Stimulated activated CD8-positive, alpha-beta memory T cell treated with anti-CD3 and anti-CD28 coated beads, Interleukin-4, amount 100 ng/mL, for 1 hour (primary cell): ENCODE measurements around the gene ACVR2B.

Source experiments
- DNase-seq, 2 donors: peaks; one replicate each; pipeline ENCODE4 v3.0.0-alpha.2; 2020; ENCODE audit warnings: low read depth in 2 of 2, low spot score in 1 of 2

Gene ACVR2B

DNA sequence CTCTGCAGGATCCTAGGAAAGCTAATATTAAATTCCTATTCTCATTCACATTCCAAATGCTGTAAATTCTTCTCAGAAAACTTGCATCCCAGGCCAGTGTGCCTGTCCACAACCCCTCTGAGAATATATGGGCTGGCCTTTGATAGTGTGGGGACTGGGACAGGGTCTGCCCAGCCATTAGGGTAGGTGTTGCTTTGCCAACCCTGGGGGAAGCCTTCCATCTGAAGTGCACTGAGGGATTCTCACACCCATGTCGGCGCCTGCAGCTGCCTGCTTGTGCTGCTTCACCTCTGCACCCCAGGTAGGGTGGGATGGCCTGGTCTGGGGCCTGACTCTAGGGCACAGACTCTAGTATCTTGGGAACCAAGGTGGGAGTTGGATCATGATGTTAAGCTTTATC, 27.2 kb downstream of the ACVR2B start:
- no peak for DNase-seq

DNA sequence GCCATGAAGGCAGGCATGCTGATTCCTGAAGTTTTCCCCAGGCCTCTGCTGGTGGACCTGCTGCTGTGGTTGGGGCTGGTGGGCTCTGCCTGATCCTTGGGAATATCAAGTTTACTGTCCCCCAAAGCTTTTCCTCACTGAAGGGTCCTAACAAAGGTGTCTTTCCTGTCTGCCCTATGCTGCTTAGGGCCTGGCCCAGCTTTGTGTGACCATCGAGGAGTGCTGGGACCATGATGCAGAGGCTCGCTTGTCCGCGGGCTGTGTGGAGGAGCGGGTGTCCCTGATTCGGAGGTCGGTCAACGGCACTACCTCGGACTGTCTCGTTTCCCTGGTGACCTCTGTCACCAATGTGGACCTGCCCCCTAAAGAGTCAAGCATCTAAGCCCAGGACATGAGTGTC, 29.3 kb downstream of the ACVR2B start:
- no peak for DNase-seq

DNA sequence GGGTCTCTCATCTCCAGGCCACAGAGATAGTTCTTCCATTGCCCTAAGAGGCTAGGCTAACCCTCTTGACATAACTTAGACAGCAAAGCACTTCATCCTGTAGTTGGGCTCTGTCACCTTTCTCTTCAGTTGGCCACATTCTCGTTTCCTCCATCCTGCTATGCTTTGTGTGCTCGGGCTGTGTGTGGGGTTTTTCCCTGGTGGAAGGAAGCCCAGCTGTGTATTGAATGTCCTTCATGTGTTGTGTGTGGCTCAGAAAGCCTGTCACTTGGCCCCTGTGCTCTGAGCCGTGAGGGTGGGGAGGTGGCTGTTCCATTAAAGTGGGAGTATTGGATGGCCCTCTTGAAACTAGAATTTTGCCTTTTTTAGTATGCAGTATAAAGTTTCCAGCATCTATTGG, 33.6 kb downstream of the ACVR2B start:
- no peak for DNase-seq

DNA sequence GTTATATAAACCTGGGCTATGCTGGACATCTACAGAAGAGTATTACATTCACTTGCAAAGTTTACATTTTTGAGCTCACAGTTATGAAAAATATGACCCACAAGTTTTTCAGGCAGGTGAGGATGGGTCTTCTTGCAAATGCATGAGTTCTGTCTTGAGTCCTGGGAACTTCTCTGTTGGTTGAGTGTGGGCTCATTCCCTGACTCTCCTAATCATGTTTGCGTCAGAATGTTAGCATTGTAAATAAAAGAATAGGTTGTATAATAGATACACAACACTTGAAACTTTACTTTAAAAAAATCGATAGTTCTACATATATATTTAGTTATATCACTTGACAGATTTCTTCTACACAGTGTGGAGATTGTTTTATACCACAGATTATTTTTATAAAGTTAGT, 35.3 kb downstream of the ACVR2B start:
- no peak for DNase-seq

DNA sequence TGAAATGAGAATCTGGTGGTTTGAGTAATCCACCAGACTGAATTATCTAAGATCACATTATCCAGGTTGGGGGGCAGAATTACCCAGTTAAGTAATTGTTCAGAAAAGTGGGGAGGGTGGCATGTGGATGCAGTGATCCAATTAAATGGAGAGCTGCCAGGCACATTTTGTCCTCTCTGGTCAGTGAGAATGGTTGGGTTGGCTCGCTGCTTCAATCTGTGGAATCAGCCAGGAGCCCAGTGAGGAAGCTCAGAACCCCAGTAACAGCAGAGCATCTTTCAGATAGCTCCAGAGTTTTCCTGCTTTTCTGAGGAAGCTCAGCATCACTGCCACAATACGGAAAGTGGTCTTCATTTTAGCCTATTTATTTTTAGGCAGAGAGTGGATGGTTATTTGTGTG, 36.1 kb downstream of the ACVR2B start:
- no peak for DNase-seq

DNA sequence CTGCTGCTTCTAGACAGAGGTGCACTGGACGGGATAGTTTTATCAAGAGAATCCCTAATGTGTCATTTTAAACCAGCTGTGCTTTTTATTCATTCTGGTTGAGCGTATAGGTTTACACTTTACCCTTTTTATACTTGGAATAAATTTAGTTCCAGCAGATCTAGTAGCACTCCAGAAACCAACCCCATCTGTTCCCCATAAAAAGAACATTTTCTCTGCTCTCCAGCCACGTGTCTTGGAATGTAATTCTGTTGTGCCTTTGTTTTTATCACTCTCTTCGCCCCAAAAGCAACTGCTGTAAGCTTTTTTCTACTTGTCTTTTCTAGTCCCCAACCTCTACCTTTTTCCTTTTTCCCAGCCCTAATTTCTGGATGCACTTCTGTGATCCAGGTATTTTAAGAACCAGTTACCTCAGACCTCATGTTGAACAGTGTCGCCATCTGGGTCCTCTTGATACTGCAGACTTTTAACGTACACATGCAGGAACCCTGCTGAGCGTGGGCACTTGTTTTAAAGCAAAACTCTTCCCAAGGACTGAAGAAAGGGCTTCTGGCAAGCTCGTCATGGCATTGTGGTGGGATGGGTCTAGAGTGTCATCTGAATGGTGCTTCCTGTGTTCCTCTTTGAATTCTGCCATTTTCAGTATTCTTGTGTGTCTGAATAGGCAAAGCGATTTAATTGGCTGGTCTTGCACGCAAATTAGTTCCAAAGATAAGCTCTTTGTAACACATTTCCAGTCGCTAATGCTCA, 36.8 kb downstream of the ACVR2B start:
- DNase-seq: no peak

DNA sequence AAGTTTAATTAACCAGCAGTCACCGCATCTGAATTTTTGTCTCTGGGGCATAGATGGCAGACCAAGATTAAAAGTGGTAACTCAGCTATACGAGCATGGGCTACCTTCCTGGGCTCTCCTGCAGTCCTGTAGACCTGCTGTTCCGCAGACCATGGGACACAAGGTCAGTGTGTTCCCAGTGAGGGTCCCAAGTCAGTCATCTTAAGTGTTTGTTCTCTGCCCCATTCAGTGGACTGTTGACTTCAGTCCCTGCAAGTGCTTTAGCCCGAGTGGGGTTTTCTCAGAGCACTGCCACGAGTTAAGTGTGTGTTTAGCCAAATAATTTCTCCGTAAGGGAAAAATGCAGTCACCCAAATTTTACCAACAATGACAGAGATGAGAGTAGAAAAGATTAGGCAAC, 37.5 kb downstream of the ACVR2B start:
- DNase-seq: no peak

DNA sequence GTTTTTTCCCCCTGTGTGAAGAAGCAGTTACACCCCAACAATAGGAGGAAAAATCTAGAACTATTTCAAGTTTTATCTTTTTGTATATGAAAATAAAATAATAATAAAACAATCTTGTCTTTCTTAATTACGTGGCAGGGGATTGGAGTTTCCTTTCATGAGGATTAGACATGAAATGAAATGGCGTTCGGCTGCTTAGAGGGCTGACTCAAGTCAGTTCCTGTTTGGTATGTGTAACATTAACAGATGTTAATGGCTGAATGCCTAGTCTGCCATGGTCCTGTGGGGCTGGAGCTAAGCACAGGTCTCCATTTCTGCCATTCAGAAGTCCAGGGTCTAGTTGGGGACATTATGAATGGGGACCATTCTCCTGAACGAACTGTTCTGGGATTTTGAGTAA, 39.3 kb downstream of the ACVR2B start:
- DNase-seq: no peak

DNA sequence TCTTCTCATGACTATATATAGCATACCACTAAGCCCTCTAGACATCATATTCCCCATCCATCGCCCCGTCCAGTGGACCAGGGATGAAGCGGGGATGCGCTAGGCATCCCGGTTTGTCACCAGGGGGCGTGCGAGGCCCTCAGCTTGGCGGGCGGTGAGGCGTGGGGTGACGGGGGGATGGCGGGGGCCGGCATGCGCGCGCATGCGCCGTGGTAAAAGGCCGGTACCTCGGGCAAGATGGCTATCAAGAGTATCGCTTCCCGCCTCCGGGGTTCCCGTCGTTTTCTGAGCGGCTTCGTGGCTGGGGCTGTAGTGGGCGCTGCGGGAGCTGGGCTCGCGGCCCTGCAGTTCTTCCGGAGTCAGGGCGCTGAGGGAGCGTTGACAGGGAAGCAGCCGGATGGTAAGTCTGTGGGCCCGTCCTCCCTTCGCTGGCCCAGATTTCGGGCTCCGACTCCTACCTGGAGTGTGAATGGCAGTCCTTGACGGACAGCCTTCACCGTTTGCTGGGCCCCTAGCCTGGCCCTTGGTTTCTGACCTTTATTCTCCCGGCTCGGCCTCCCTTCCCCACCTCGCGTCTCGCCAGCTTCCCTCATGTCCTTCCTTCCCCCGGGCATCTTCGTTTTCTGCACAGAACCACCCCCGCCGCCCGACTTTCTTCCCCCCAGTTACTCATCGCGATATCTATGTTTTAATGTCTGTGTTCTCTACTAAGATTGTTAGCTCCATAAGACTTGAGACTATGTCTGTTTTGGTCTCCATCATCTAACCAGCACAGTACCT, 42.6 kb downstream of the ACVR2B start, which contains the start of gene EXOG:
Gene EXOG (plus strand): TSS at position 210 of the 780 bp plus-strand sequence. CDS start 28 bp downstream, at position 238.
- DNase-seq: peak; percentile 90 to 91

DNA sequence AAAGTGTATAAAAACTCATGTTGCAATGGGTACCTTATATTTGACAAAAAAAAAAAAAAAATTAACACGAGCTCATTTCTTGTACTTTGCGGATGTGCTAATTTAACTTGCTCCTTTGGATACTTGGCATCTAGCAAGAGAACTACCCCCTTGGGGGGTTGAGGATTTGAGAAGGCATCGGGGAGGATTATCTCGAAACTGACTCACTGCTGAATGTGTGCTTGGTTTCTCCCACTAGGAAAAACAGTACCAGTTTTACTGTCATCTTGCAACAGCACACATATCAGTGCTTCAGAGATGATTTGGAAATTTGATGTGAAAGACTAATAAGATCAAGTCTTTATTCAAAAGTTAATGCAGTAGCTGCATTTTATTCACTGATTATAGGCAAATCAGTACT, 43.3 kb downstream of the ACVR2B start:
- no peak for DNase-seq

DNA sequence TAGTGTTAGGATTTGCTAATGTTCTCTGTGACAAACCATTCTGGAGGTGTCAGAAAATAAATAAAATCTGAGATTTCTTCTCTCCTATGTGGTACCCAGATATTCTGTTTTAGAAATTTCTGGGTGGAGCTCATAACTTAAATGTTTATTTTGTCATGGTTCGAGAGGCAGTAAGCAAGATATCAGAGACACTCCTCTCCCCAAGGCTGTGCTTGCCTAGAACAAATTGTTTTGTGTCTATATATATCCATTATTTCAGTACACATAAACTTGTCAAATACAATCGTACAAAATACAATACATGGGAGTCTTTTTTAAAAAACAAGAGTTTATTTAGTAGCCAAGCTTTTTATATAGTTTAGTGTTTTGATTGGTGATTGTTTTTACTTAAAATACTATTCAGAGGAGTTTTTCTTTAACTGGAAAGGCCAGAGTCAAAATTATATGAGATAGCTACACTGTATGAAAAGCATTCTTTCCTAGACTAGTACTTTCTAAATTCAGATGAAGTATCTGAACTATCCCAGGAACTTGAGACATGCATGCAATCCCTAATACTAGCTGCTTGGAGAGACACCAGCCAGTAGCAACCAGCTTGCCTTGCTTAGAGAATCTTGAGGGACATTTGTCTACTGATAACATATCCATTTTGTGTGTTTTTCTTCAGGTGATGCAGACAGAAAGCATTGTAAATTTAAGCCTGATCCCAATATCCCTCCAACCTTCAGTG, 47.2 kb downstream of the ACVR2B start:
- DNase-seq: no peak

DNA sequence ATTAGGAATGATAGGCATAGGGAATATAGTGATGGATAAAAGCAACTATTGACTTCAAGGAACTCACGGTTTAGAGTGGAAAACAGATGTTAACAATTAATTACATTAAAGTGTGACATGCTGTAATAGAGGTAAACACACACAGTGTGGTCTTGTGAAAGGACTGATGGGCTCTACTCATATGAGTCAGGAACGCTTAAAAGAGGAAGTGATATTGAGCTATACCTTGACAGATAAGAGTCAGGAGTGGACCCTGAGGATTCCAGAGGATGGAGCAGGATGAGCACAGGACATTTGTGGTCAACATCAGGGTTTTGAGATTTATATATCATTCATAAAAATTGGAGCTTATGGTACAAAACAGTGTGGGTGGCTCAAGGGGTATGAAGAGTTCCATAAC, 53.4 kb downstream of the ACVR2B start:
- DNase-seq: no peak

DNA sequence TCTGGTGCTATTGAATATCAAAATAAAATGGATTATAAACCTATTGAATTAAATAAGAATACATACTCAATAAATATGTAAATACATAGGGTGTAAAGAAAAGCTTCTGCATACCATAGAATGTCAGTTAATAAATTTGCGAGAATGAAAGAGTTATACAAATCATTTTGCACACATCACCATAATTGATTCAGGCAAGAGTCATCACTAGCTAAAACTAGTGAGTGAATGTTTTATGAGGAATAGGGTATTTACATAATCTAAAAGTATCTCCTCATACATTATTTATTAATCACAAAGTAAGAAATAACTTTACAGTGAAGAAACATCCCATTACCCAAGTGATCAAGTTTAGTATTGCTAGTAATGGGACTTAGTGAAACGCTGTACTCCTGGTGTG, 56.0 kb downstream of the ACVR2B start:
- DNase-seq: no peak

DNA sequence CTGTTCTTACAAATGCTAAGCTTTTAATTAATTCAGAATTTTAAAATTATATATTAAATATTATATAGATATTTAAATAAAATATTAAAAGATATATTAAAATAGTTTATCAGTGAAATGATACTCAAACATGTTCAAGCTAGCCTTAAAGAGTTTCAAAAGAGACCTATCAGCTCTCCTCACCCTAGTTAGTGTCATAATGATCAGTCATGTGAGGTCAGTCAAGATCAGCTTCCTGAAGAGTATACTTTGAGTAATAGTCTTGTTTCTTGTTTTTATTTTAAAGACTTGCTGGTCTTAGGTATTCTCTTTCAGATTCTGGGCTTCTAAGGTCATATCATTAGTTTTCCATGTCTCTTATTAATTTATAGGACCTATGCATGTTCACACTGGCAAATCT, 56.9 kb downstream of the ACVR2B start:
- no peak for DNase-seq

DNA sequence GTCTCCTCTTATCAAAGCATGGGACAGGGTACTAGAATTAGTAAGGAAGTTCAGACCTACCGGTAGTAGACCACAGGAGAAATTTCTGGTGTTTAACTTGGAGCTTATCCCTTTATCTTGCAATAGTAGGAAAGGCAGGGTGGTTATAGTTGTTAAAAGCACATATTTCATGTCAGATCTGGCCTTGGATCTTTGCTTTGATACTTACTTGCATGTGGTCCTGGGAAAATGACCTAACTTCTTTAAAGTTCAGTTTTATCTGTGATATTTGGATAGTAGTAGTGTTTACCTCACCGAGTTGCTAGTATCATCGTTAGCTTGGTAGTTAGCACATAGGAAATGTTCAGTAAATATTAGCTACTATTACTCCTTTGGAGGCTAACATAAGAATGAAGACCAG, 57.9 kb downstream of the ACVR2B start:
- no peak for DNase-seq

DNA sequence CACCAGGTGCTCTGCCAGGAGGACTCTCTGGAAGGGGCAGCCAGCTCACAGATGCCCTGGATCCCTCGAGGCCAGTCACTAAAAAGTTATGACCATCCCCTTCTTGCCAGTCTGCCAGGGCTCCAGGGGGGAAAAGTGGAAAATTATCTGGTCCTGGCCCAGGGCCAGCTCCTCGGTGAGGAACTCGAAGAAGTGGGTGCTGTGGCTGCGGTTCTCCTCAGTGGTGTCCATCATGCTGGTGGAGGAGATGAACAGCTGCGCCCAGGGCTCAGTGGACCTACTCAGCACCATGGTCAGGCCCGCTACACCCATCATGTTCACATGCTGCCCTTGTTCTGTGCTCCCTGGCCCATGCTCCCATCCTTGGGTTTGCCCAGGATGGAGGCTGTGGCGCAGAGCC, 61.7 kb downstream of the ACVR2B start:
- no peak for DNase-seq

DNA sequence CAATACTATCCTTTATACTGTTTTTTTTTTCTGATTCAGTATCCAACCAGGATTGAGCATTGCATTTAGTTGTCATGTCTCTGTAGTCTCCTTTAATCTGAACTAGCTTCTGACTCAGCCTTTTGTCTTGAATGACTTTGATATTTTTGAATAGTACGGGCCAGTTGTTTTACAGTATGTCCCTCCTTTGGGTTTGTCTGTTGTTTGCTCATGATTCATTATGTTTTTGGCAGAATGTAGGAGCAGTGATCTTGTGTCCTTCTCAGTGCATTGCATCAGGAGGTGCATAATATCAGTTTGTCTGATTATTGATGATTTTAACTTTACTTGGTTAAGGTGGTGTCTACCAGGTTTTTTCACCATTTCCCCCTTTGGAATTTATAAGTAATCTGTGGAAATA, 63.0 kb downstream of the ACVR2B start:
- DNase-seq: no peak

DNA sequence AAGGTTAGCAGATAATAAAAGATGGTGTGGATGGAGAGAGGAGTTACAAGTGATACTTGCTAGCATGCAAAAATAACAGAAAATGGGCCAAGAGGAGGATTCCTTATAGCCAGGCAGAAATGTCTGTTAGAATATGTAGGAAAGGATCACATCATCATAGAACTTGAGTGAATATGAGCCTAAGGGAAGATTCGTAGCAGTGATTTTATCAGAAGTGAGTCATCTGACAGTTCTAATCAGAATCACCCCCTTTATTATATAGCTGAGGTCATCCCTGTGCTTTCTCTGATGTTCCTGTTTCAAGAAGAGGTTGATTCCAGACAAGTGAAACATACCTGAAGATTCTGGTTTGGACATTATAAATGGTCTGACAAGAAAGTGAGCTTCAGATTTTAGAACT, 65.3 kb downstream of the ACVR2B start:
- DNase-seq: no peak

DNA sequence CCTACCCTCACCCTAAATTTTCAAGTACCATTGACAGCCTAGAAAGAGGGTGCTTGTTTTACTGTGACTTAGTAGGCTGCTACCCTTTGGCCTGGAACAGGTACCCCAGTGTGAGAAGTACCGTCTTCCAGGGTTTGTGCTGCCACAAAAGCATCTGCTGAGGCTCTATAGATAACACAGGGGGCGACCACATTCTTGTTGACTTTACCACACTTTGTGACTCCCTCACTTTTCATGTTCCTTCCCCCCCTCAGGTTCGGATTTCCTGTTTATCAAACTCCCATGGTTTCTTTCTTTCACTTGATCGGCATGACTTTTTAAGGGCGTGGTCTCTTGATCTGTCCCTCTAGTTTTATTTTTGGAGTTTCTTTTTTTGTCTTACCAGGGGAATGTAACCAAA, 66.0 kb downstream of the ACVR2B start:
- no peak for DNase-seq

DNA sequence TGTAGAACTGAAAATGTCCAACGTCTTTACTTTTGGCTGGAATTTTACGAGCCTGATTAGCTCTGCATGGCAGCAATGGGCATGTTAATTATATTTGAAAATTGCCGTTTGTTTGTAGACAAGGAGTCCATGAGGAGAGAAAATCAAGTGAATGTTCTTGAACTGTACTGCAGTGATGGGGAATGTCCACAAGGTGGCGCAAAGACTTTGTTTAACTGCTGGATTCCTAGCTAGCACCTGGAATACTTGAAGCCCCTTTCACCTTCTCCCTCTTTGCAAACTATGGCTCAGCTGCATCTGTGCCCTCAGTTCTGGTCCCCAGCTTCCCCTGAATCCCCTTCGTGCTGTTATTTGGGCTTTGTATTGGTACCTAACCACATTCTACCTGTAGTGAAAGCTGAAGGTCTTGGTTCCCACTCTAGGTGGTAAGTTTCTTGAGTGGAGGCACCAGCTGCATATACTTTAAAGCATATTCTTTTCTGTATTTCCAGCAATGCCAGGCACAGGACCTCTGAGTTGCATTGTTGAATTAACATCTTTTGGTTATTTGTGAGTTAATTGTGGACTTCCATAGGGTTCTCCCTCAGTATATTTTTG, 67.8 kb downstream of the ACVR2B start:
- peak; percentile 27 to 34 for DNase-seq

DNA sequence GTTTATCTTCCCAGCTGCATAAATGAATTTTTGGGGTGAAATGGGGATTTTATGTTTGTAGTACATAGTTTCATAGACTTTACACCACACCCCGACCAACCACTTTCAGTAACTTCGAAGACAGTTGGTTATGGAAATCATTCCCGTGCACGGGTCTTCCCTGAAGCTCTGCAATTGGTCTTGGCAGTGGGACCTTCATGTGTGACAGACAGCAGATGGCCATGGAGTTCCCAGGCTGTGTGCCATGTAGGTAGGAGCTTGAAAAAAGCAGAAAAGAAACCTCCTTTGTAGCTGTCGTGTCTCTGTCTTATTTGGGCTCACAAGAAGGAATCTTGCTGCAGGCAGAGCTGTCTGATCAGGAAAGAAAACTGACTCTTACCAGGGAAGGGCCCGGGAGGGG, 68.3 kb downstream of the ACVR2B start:
- no peak for DNase-seq
